ENCODE results near the gene MICB. TPM values are rescaled to one million over a fixed set of nuclear protein-coding genes. Genes with fewer than 3 reads are reported as not detected.
A peak's percentile ranks its signal among the peaks of the same experiment; 100 is the strongest.
"Not testable (repeated sequence)": the region's sequence is repeated elsewhere in the genome, so short reads cannot be mapped to it uniquely, and the experiment has no call there.

The MICB gene
- total RNA-seq, 2 donors from 2014 or later = 1.3 to 5.5 TPM

GRCh38 chr6:31546339-31546957 lies 48.5 kb downstream of the MICB start, which contains the start of gene ATP6V1G2:
TSS of gene ATP6V1G2 (minus strand) at chr6:31546608. CDS start at chr6:31546559, 49 bp downstream.
- 4% methylated on average over 11 of the region's 11 CpGs for WGBS

DNA sequence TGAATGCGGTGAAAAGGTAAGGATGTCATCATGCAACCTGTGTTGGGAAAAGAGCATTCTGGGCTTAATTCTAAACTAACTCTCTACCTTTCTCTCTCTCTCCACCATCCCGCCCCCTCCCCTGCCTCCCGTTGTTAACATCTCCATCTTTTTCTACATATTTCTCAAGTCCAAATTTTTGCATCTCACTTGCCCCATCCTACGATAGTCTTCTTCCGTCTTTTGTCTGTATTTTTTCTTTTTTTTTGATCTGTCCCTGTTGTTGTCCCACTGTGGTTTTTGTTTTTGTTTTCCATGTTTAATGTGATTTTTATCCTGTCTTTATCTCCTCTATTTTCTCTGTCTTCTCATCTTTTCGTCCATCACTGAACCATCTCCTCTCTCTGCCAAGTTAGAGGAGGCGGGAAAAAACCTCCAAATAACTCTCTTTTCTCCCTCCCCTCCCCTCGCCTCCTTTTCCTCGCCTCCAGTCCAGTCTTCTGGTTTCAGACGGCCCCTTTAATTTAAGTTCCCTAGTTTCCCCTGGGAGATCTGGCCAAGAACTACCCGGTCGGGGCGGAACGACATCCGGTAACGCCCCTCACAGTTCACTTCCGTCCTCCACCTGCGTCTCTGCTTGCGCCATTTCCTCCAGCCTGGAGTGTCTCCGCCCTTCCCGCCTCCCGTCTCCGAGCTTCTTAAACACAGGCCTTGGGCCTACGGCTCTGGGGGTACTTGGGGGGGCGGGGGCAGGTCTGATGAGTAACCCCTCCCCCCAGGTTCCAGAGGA lies 49.2 kb downstream of the MICB start, which contains the start of gene NFKBIL1:
Gene NFKBIL1 (plus strand): TSS at position 651 of the 769 bp plus-strand sequence. CDS start 87 bp downstream, at position 738.
- Histone ChIP-seq H3K27ac (peak within 1 kb of the TSS; percentile 81 to 90), H3K9me3 (no peaks in the 10 kb centered on the region), H3K4me3 (peak within 1 kb of the TSS; percentile 35 to 43), H3K4me1 (replicated peaks) (peaks cover 6% of the 10 kb centered on the region), H3K36me3 (no peaks in the 10 kb centered on the region), H3K27me3 (replicated peaks; ENCODE audit: insufficient read depth) (no peaks in the 10 kb centered on the region)
- intact Hi-C loops (cut with DNase I) = loop anchor here (1.0 kb wide), 1 partner anchor 51 kb away; no protein-coding TSS in a partner anchor
- TF ChIP-seq, protein P1, sequence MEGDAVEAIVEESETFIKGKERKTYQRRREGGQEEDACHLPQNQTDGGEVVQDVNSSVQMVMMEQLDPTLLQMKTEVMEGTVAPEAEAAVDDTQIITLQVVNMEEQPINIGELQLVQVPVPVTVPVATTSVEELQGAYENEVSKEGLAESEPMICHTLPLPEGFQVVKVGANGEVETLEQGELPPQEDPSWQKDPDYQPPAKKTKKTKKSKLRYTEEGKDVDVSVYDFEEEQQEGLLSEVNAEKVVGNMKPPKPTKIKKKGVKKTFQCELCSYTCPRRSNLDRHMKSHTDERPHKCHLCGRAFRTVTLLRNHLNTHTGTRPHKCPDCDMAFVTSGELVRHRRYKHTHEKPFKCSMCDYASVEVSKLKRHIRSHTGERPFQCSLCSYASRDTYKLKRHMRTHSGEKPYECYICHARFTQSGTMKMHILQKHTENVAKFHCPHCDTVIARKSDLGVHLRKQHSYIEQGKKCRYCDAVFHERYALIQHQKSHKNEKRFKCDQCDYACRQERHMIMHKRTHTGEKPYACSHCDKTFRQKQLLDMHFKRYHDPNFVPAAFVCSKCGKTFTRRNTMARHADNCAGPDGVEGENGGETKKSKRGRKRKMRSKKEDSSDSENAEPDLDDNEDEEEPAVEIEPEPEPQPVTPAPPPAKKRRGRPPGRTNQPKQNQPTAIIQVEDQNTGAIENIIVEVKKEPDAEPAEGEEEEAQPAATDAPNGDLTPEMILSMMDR (IDR thresholded peaks at IDR 0.05) = no peak
- TF ChIP-seq POLR2AphosphoS5 (IDR thresholded peaks at IDR 0.05) (peak; percentile 98), POLR2A (IDR thresholded peaks at IDR 0.05) (peak; percentile 70)
- WGBS = under 1% methylated on average over 25 of the region's 25 CpGs
- DNase-seq (ENCODE audit: low spot score) = peak; percentile 96

More at GRCh38 chr6:31546339-31546957, 48.5 kb downstream of the MICB start, which contains the start of gene ATP6V1G2:
- Histone ChIP-seq H3K27me3 (replicated peaks; ENCODE audit: insufficient read depth) (no peaks in the 10 kb centered on the region), H3K27ac (peak within 1 kb of the TSS; percentile 81 to 90), H3K36me3 (no peaks in the 10 kb centered on the region), H3K4me1 (replicated peaks) (peaks cover 6% of the 10 kb centered on the region), H3K9me3 (no peaks in the 10 kb centered on the region), H3K4me3 (peak within 1 kb of the TSS; percentile 35 to 43)
- intact Hi-C loops (cut with DNase I) = loop anchor here (1.0 kb wide), 1 partner anchor 52 kb away; no protein-coding TSS in a partner anchor
- DNase-seq (ENCODE audit: low spot score) = peak; percentile 91
- TF ChIP-seq POLR2A (IDR thresholded peaks at IDR 0.05) (peak; percentile 9), POLR2AphosphoS5 (IDR thresholded peaks at IDR 0.05) (peak; percentile 83)
- TF ChIP-seq, protein P1 (IDR thresholded peaks at IDR 0.05) = peak; percentile 95 to 99 (median 98)

DNA sequence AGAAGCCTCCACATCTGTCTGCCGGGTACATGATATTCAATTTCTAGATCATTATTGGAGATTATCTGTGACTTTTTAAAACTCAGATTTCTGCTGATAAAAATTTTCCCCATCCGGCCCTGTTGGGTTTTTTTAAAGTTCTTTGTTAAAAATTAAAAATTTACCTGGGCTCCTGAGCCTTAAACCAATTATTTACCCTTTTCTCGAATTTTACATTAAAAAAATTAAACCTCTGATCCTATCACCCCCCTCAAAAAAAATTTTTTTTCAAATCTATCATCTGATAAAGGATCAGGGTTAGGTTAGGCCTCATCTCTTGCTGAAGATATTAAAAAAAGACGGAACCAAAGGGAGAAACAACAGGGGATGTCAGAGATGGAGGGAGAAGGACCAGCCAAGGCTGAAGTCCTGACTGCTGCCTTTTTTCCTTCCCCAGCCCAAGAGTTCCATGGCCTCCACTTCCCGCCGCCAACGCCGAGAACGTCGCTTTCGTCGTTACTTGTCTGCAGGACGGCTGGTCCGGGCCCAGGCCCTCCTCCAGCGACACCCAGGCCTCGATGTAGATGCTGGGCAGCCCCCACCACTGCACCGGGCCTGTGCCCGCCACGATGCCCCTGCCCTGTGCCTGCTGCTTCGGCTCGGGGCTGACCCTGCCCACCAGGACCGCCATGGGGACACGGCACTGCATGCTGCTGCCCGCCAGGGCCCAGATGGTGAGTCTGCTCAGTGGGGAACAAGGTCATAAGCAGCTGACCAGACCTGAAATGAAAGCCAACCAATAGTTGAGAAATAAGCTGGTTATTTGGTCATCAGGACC lies 50.0 kb downstream of the MICB start:
- TF ChIP-seq POLR2AphosphoS5 (IDR thresholded peaks at IDR 0.05) (no peak), POLR2A (IDR thresholded peaks at IDR 0.05) (no peak)
- TF ChIP-seq, protein P1 (IDR thresholded peaks at IDR 0.05) = no peak
- Histone ChIP-seq H3K27ac (peak overlapping the region; percentile 81 to 90), H3K27me3 (replicated peaks; ENCODE audit: insufficient read depth) (no peaks in the 10 kb centered on the region), H3K4me3 (peak overlapping the region; percentile 35 to 43), H3K36me3 (no peaks in the 10 kb centered on the region), H3K4me1 (replicated peaks) (peaks cover 6% of the 10 kb centered on the region), H3K9me3 (no peaks in the 10 kb centered on the region)
- 70% methylated on average over 24 of the region's 24 CpGs for WGBS
- DNase-seq (ENCODE audit: low spot score) = no peak
- intact Hi-C loops (cut with DNase I) = no loop called here

DNA sequence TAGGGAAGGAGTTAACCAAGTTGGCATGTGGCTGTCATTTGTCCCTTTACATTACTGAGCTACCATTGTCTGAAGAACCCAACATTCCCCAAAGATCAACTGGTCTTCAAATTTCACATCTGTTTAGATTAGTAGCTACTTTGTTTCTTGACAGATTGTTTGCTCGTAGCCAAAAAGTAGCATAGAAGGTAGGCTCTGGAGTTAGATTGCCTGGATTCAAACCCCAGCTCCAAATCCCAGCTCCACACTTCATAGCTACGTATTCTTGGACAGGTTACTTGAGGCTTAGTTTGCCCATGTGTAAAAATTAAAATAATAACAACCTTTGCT lies 50.6 kb downstream of the MICB start:
- no peak for TF ChIP-seq POLR2A (IDR thresholded peaks at IDR 0.05)
- peaks cover 6% of the 10 kb centered on the region for H3K4me1 ChIP-seq (replicated peaks)
- WGBS = 85% methylated on average over 2 of the region's 2 CpGs
- intact Hi-C loops (cut with DNase I) = no loop called here
- no peaks in the 10 kb centered on the region for H3K27me3 ChIP-seq (replicated peaks; ENCODE audit: insufficient read depth)
- peak overlapping the region in 1 of 2 donors; percentile 43 for H3K4me3 ChIP-seq
- no peaks in the 10 kb centered on the region for H3K9me3 ChIP-seq
- H3K27ac ChIP-seq = peak overlapping the region in 1 of 2 donors; percentile 81
- DNase-seq (ENCODE audit: low spot score) = no peak
- no peaks in the 10 kb centered on the region for H3K36me3 ChIP-seq

DNA sequence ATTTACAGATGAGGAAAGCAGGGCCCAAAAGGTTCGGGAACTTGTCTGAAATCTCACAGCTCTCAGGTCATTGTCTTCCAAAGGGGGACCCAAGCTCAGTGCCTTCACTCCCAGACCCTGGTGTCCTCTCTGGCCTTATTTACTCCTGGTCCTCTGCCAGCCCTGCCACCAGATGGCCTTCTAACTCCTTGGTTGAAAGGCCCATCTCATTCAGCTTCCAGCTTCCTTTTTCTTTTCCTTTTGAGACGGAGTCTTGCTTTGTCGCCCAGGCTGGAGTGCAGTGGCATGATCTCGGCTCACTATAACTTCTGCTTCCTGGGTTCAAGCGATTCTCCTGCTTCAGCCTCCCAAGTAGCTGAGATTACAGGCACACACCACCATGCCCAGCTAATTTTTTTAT lies 53.4 kb downstream of the MICB start:
- 55% methylated on average over 5 of the region's 5 CpGs for WGBS
- H3K4me3 ChIP-seq; intact Hi-C loops (cut with DNase I); H3K27me3 ChIP-seq (replicated peaks; ENCODE audit: insufficient read depth); H3K36me3 ChIP-seq; H3K27ac ChIP-seq; DNase-seq (ENCODE audit: low spot score); H3K4me1 ChIP-seq (replicated peaks); H3K9me3 ChIP-seq: not testable (repeated sequence)
- TF ChIP-seq, protein P1 (IDR thresholded peaks at IDR 0.05) = peak in 2 of 4 experiments; percentile 38
